Measurements from ENCODE around the gene PPFIA4.

Gene PPFIA4

GRCh38 chr1:203041351-203041932 lies 15.2 kb downstream of the PPFIA4 start:
- DNase-seq, result no peak

GRCh38 chr1:203043830-203044545 lies 17.7 kb downstream of the PPFIA4 start:
- no peak for DNase-seq

GRCh38 chr1:203044546-203045250 lies 18.4 kb downstream of the PPFIA4 start:
- no peak for DNase-seq

GRCh38 chr1:203045336-203045735 lies 19.0 kb downstream of the PPFIA4 start:
- DNase-seq, result no peak

- DNase-seq, result no peak
Observed at GRCh38 chr1:203045821-203046594, 19.7 kb downstream of the PPFIA4 start.

- no peak for DNase-seq
Observed at GRCh38 chr1:203046984-203047630, 20.8 kb downstream of the PPFIA4 start.

- no peak for DNase-seq
Observed at GRCh38 chr1:203048086-203048485, 21.8 kb downstream of the PPFIA4 start.

GRCh38 chr1:203048555-203049051 lies 22.3 kb downstream of the PPFIA4 start:
- no peak for DNase-seq

- DNase-seq, result no peak
Observed at GRCh38 chr1:203049077-203049476, 22.8 kb downstream of the PPFIA4 start.

- DNase-seq, result no peak
Observed at GRCh38 chr1:203049576-203050180, 23.4 kb downstream of the PPFIA4 start.

GRCh38 chr1:203050826-203051225 lies 24.5 kb downstream of the PPFIA4 start:
- no peak for DNase-seq

GRCh38 chr1:203051841-203052324 lies 25.6 kb downstream of the PPFIA4 start:
- DNase-seq, result no peak

GRCh38 chr1:203052601-203053000 lies 26.3 kb downstream of the PPFIA4 start:
- DNase-seq, result no peak

- DNase-seq, result no peak
Observed at GRCh38 chr1:203054184-203054583, 27.9 kb downstream of the PPFIA4 start.

GRCh38 chr1:203054642-203055041 lies 28.4 kb downstream of the PPFIA4 start:
- no peak for DNase-seq

GRCh38 chr1:203055161-203055799 lies 29.0 kb downstream of the PPFIA4 start:
- DNase-seq, result no peak

- DNase-seq, result no peak
Observed at GRCh38 chr1:203056012-203056411, 29.7 kb downstream of the PPFIA4 start.

- DNase-seq, result no peak
Observed at GRCh38 chr1:203056516-203056915, 30.2 kb downstream of the PPFIA4 start.

- DNase-seq, result no peak
Observed at GRCh38 chr1:203057911-203058675, 31.8 kb downstream of the PPFIA4 start.

- no peak for DNase-seq
Observed at GRCh38 chr1:203058676-203058935, 32.3 kb downstream of the PPFIA4 start.

- DNase-seq, result no peak
Observed at GRCh38 chr1:203059485-203059884, 33.2 kb downstream of the PPFIA4 start.

Measured in KG1 (cell line).